Liver (tissue), 3 donors: ENCODE measurements around the gene SDHB.

ENCODE experiments used
- FOXA1 ChIP-seq: IDR thresholded peaks from 2 replicates; pipeline ENCODE4 v1.6.1; 2016; ENCODE audit warnings: antibody characterized with exemption
- GABPA ChIP-seq, 2 donors: IDR thresholded peaks in 1 of 2; conservative IDR thresholded peaks in 1 of 2; 2 replicates each; pipeline ENCODE4 v1.6.1; 2016; ENCODE audit warnings: antibody characterized with exemption in 2 of 2, mild to moderate bottlenecking in 1 of 2, moderate library complexity in 1 of 2
- JUND ChIP-seq, 2 donors: IDR thresholded peaks; 2 replicates each; pipeline ENCODE4 v1.6.1; 2016; ENCODE audit warnings: antibody characterized with exemption in 2 of 2
- NR2F2 ChIP-seq: IDR thresholded peaks from 2 replicates; pipeline ENCODE4 v1.6.1; 2016; ENCODE audit warnings: antibody characterized with exemption
- RAD21 ChIP-seq, 2 donors: IDR thresholded peaks; 2 replicates each; pipeline ENCODE4 v1.6.1; 2016; ENCODE audit warnings: antibody characterized with exemption in 2 of 2, mild to moderate bottlenecking in 2 of 2
- SP1 ChIP-seq: IDR thresholded peaks from 2 replicates; pipeline ENCODE4 v1.6.1; 2018; ENCODE audit warnings: antibody characterized with exemption, mild to moderate bottlenecking
- TAF1 ChIP-seq: conservative IDR thresholded peaks from 2 replicates; pipeline ENCODE4 v1.6.1; 2016; ENCODE audit warnings: antibody characterized with exemption, mild to moderate bottlenecking
- YY1 ChIP-seq: IDR thresholded peaks from 2 replicates; pipeline ENCODE4 v1.6.1; 2016; ENCODE audit warnings: antibody characterized with exemption, mild to moderate bottlenecking
- TF ChIP-seq, protein P1 (sequence below): fragments of 150-350 bp; IDR thresholded peaks from 2 replicates; pipeline ENCODE4 v1.5.1; 2017; ENCODE audit warnings: improper control_type of control experiment, low read depth, low read length; ENCODE audit not compliant: missing input control
- TF ChIP-seq, protein P2 (sequence below): IDR thresholded peaks from 2 replicates; pipeline ENCODE4 v1.6.1; 2016; ENCODE audit warnings: antibody characterized with exemption
- donor health status: healthy.
- donor health status: healthy.

DNA sequence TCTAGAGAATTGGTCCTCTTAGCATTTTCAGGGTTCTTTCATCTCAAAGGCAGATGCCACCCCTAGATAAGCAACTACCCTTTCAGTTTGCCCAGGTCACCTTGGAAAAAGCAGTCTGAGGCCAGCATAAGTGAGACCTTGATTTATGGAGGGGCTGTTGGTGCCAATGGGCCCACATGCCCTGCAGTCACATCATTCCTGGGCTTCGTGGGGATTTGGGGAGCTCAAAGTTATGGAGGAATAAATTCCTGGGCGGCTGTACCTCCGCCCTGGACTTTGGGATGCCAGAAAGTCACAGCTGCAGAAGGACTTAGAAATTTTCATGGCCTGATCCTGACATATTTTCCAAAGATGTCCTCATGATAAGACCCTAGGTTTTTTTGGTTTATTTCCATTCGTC, 2.7 kb upstream of the SDHB start:
- TF ChIP-seq JUND (IDR thresholded peaks at IDR 0.05) = no peak
- TF ChIP-seq, protein P1, sequence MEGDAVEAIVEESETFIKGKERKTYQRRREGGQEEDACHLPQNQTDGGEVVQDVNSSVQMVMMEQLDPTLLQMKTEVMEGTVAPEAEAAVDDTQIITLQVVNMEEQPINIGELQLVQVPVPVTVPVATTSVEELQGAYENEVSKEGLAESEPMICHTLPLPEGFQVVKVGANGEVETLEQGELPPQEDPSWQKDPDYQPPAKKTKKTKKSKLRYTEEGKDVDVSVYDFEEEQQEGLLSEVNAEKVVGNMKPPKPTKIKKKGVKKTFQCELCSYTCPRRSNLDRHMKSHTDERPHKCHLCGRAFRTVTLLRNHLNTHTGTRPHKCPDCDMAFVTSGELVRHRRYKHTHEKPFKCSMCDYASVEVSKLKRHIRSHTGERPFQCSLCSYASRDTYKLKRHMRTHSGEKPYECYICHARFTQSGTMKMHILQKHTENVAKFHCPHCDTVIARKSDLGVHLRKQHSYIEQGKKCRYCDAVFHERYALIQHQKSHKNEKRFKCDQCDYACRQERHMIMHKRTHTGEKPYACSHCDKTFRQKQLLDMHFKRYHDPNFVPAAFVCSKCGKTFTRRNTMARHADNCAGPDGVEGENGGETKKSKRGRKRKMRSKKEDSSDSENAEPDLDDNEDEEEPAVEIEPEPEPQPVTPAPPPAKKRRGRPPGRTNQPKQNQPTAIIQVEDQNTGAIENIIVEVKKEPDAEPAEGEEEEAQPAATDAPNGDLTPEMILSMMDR = no peak
- TF ChIP-seq SP1 = no peak
- no peak for TF ChIP-seq YY1
- TF ChIP-seq, protein P2, sequence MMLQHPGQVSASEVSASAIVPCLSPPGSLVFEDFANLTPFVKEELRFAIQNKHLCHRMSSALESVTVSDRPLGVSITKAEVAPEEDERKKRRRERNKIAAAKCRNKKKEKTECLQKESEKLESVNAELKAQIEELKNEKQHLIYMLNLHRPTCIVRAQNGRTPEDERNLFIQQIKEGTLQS = no peak
- no peak for TF ChIP-seq NR2F2
- TF ChIP-seq FOXA1 = no peak
- TF ChIP-seq RAD21 (IDR thresholded peaks at IDR 0.05) = no peak
- TF ChIP-seq GABPA (IDR thresholded peaks at IDR 0.05 in 1 of 2, conservative IDR thresholded peaks at IDR 0.05 in 1 of 2) = no peak
- no peak for TF ChIP-seq TAF1
